IMR-90 (cell line): ENCODE measurements around the gene TANC2. TPM values are rescaled to one million over a fixed set of nuclear protein-coding genes. Genes with fewer than 3 reads are reported as not detected.

Experiments
- ATAC-seq: fragments of 200-7000 bp; cut with Tn5 transposase; 2 replicates; pipeline ENCODE4 v1.9.1; 2020; ENCODE audit warnings: low read depth, mild to moderate bottlenecking, moderate library complexity
- BruUV-seq: library from RNA; stranded (reverse); fragments of 400-500 nt; replicated peaks from 2 replicates; lab custom pipeline; 2021; lab: Mats Ljungman, UMichigan
- CTCF ChIA-PET: fragments of 300-600 bp; formaldehyde crosslinking; extraction: SDS; loops from one replicate; lab custom pipeline; 2021; ENCODE audit warnings: antibody characterized with exemption; lab: Yijun Ruan, JAX
- POLR2A ChIA-PET: fragments of 300-600 bp; sonication (Branson Sonifier 250); formaldehyde crosslinking; loops from one replicate; lab custom pipeline; 2022; ENCODE audit warnings: antibody characterized with exemption; ENCODE audit not compliant: unreplicated experiment; lab: Charles Lee
- DNase-seq: peaks from one replicate; pipeline ENCODE4 v3.0.0; 2013
- H2AFZ ChIP-seq: replicated peaks from 2 replicates; pipeline ENCODE3; 2013; ENCODE audit warnings: low read length, mild to moderate bottlenecking; ENCODE audit not compliant: poor library complexity
- H2AK5ac ChIP-seq: 2 replicates; pipeline ENCODE4 v1.6.1; 2013; ENCODE audit warnings: low read depth, low read length, inconsistent platforms
- H2AK9ac ChIP-seq: replicated peaks from 2 replicates; pipeline ENCODE3; 2013; ENCODE audit warnings: mild to moderate bottlenecking, low read depth, low read length, moderate library complexity; ENCODE audit not compliant: poor library complexity
- H2BK120ac ChIP-seq: 2 replicates; pipeline ENCODE4 v1.6.1; 2013; ENCODE audit warnings: low read depth, low read length, inconsistent platforms
- H2BK15ac ChIP-seq: 3 replicates; pipeline ENCODE4 v1.6.1; 2013; ENCODE audit warnings: low read depth, low read length, inconsistent platforms
- H2BK20ac ChIP-seq: 2 replicates; pipeline ENCODE4 v1.6.1; 2013; ENCODE audit warnings: low read depth, mild to moderate bottlenecking, inconsistent platforms, low read length, moderate library complexity
- H2BK5ac ChIP-seq: 2 replicates; pipeline ENCODE4 v1.6.1; 2013; ENCODE audit warnings: mild to moderate bottlenecking, low read depth, low read length, inconsistent platforms; ENCODE audit not compliant: poor library complexity, severe bottlenecking
- H3K14ac ChIP-seq: replicated peaks from 2 replicates; pipeline ENCODE4 v1.6.1; 2013; ENCODE audit warnings: low read depth, low read length, inconsistent platforms
- H3K18ac ChIP-seq: 2 replicates; pipeline ENCODE4 v1.6.1; 2013; ENCODE audit warnings: low read depth, low read length, control low read depth
- H3K23ac ChIP-seq: 2 replicates; pipeline ENCODE4 v1.6.1; 2013; ENCODE audit warnings: low read depth, low read length, inconsistent platforms
- H3K27ac ChIP-seq: 2 replicates; pipeline ENCODE4 v1.5.1; 2013; ENCODE audit warnings: mild to moderate bottlenecking, control low read depth, low read length; ENCODE audit not compliant: insufficient read depth
- H3K27me3 ChIP-seq: 2 replicates; pipeline ENCODE4 v1.6.1; 2013; ENCODE audit warnings: low read length; ENCODE audit not compliant: control insufficient read depth, insufficient read depth
- H3K36me3 ChIP-seq: 2 replicates; pipeline ENCODE4 v1.6.1; 2013; ENCODE audit warnings: low read length, mixed read lengths; ENCODE audit not compliant: control insufficient read depth, insufficient read depth
- H3K4ac ChIP-seq: 2 replicates; pipeline ENCODE4 v1.6.1; 2013; ENCODE audit warnings: low read depth, low read length, inconsistent platforms
- H3K4me1 ChIP-seq: 2 replicates; pipeline ENCODE4 v1.6.1; 2013; ENCODE audit warnings: low read length, mixed read lengths; ENCODE audit not compliant: control insufficient read depth, insufficient read depth
- H3K4me2 ChIP-seq: 2 replicates; pipeline ENCODE4 v1.6.1; 2013; ENCODE audit warnings: low read depth, mild to moderate bottlenecking, control low read depth, low read length, moderate library complexity
- H3K4me3 ChIP-seq: 2 replicates; pipeline ENCODE4 v1.5.1; 2013; ENCODE audit warnings: low read depth, mild to moderate bottlenecking, control low read depth, low read length, moderate library complexity; ENCODE audit not compliant: insufficient read depth
- H3K56ac ChIP-seq: 2 replicates; pipeline ENCODE4 v1.6.1; 2013; ENCODE audit warnings: low read length, inconsistent platforms; ENCODE audit not compliant: insufficient read depth; ENCODE audit errors: extremely low read depth
- H3K79me1 ChIP-seq, 2 experiments: 2 replicates each; pipeline ENCODE4 v1.6.1; 2013; ENCODE audit warnings: low read length in 2 of 2, inconsistent platforms in 1 of 2, low read depth in 1 of 2
- H3K9ac ChIP-seq: 2 replicates; pipeline ENCODE4 v1.6.1; 2013; ENCODE audit warnings: low read depth, low read length, control low read depth
- H3K9me1 ChIP-seq: 2 replicates; pipeline ENCODE4 v1.6.1; 2013; ENCODE audit warnings: low read length, inconsistent platforms; ENCODE audit not compliant: insufficient read depth
- H3K9me3 ChIP-seq: 2 replicates; pipeline ENCODE4 v1.6.1; 2013; ENCODE audit warnings: low read length; ENCODE audit not compliant: control insufficient read depth, insufficient read depth
- H4K20me1 ChIP-seq: 2 replicates; pipeline ENCODE4 v1.6.1; 2013; ENCODE audit warnings: low read length, inconsistent platforms; ENCODE audit not compliant: insufficient read depth
- H4K5ac ChIP-seq: 2 replicates; pipeline ENCODE4 v1.6.1; 2013; ENCODE audit warnings: mild to moderate bottlenecking, low read depth, low read length, control low read depth
- H4K8ac ChIP-seq, 2 experiments: 2 replicates each; pipeline ENCODE4 v1.6.1; 2013; ENCODE audit warnings: low read depth in 2 of 2, low read length in 2 of 2, control low read depth in 1 of 2, inconsistent platforms in 1 of 2
- H4K91ac ChIP-seq: 2 replicates; pipeline ENCODE4 v1.6.1; 2013; ENCODE audit warnings: low read depth, low read length, inconsistent platforms; ENCODE audit not compliant: insufficient read depth
- CEBPB ChIP-seq: IDR thresholded peaks from 2 replicates; pipeline ENCODE4 v1.6.1; 2012; ENCODE audit warnings: low read depth, low read length, improper control_type of control experiment
- CTCF ChIP-seq: conservative IDR thresholded peaks from 2 replicates; pipeline ENCODE4 v1.5.1; 2012; ENCODE audit warnings: mild to moderate bottlenecking, low read depth, low read length, improper control_type of control experiment
- NFE2L2 ChIP-seq: fragments of 150-350 bp; IDR thresholded peaks from 2 replicates; pipeline ENCODE4 v1.6.1; 2016; ENCODE audit warnings: low read depth, mild to moderate bottlenecking, low read length
- RFX5 ChIP-seq: IDR thresholded peaks from 2 replicates; pipeline ENCODE4 v1.8.0; 2012; ENCODE audit warnings: low read depth, mild to moderate bottlenecking, low read length, moderate library complexity
- WGBS, 2 experiments: methylation state at CpG; one replicate each; pipeline versions ENCODE4 v1.1.5 to v1.1.7; 2013; ENCODE audit warnings: missing lambda C conversion rate in 2 of 2; ENCODE audit not compliant: insufficient read length in 1 of 2; ENCODE audit errors: extremely low coverage in 2 of 2; 5-methylcytosine and 5-hydroxymethylcytosine counted together
- dilution Hi-C: fragments of 300-500 bp; cut with HindIII; formaldehyde crosslinking; loops from one replicate; pipeline ENCODE4 v1.14.3; 2018; ENCODE audit warnings: low sequenced_read_pairs; ENCODE audit not compliant: unreplicated experiment
- in situ Hi-C: fragments of 300-500 bp; cut with MboI; formaldehyde crosslinking; loops from 3 replicates; pipeline ENCODE4 v1.14.3; 2019; ENCODE audit warnings: low sequenced_read_pairs, inconsistent platforms, mixed read lengths
- intact Hi-C: fragments of 100-400 bp; cut with micrococcal nuclease; formaldehyde crosslinking; loops from 2 replicates; pipeline ENCODE4 v1.10.0; 2022
- polyA plus RNA-seq, 3 experiments: library from polyadenylated mRNA; depleted of rRNA; stranded (reverse); fragments of >200 nt; gene quantifications; 2 replicates each; pipeline ENCODE4 v1.2.3, GENCODE V29; 2012; ENCODE audit warnings: low replicate concordance in 1 of 3
- total RNA-seq: library from RNA; depleted of rRNA; stranded (reverse); fragments of >200 nt; gene quantifications from 2 replicates; pipeline ENCODE4 v1.2.3, GENCODE V29; 2012

Gene TANC2
- total and polyA plus RNA-seq, 2 of the 4 experiments (the other 2 are of a cell fraction), result 20.6 to 41.4 TPM

GRCh38 chr17:62966426-62967204 is 580 bp downstream of the TANC2 start:
- dilution Hi-C loops, result no loop called here
- ATAC-seq (peak; percentile 75), DNase-seq (peak; percentile 18)
- H4K91ac ChIP-seq, result peak overlapping the region; percentile 23; the same call in 1 of the 2 replicates
- H3K4me3 ChIP-seq, result peak overlapping the region; percentile 90
- H3K27me3 ChIP-seq, result no peaks in the 10 kb centered on the region
- no peaks in the 10 kb centered on the region for H3K36me3 ChIP-seq
- H2AK9ac ChIP-seq, result peak overlapping the region; percentile 21
- H3K18ac ChIP-seq, result peak overlapping the region; percentile 80
- ChIA-PET POLR2A (interaction anchor here (0.6 kb wide), 3 partner anchors 30 to 1246 kb away, joined by 3 to 4 read pairs (median 3); no protein-coding TSS in a partner anchor), CTCF (interaction anchor here (0.8 kb wide), 1 partner anchor 252 kb away, joined by 3 read pairs; no protein-coding TSS in a partner anchor)
- BruUV-seq, result no TSS peak
- peak overlapping the region; percentile 46 for H2AK5ac ChIP-seq
- peak overlapping the region; percentile 50 for H3K14ac ChIP-seq
- peak overlapping the region; percentile 97 for H3K23ac ChIP-seq
- peaks cover 16% of the 10 kb centered on the region for H3K4me1 ChIP-seq
- no peaks in the 10 kb centered on the region for H3K9me3 ChIP-seq
- H3K9me1 ChIP-seq, result peaks cover 5% of the 10 kb centered on the region; the same call in 1 of the 2 replicates
- peak overlapping the region; percentile 81 for H3K4ac ChIP-seq
- H3K56ac ChIP-seq, result peak overlapping the region; percentile 78
- H2BK15ac ChIP-seq, result 0 out of 3 replicates have a peak overlapping the region, but pooled peaks have one; percentile 1
- intact Hi-C loops, result loop anchor here (5.0 kb wide), 3 partner anchors 204 to 414 kb away; partner anchors contain the start of gene MRC2
- in situ Hi-C loops, result loop anchor here (5.0 kb wide), 1 partner anchor 259 kb away; no protein-coding TSS in a partner anchor
- H3K9ac ChIP-seq, result peak overlapping the region; percentile 95
- peak overlapping the region; percentile 99 for H2AFZ ChIP-seq
- peak overlapping the region; percentile 58; the same call in 1 of the 2 replicates for H4K5ac ChIP-seq
- peaks cover 24% of the 10 kb centered on the region for H4K20me1 ChIP-seq
- peak overlapping the region; percentile 30 for H2BK120ac ChIP-seq
- H2BK20ac ChIP-seq, result peak overlapping the region; percentile 50; the same call in 1 of the 2 replicates
- peak overlapping the region; percentile 9 to 51; a peak in 3 of 4 replicates for H4K8ac ChIP-seq
- TF ChIP-seq CTCF, result no peak
- no peak for TF ChIP-seq RFX5
- TF ChIP-seq NFE2L2, result no peak
- TF ChIP-seq CEBPB, result peak; percentile 91
- peak overlapping the region; percentile 91 for H3K4me2 ChIP-seq
- H3K79me1 ChIP-seq, result peaks cover 0 to 26% of the 10 kb centered on the region in 2 experiments; a peak in 3 of 4 replicates
- H3K27ac ChIP-seq, result peak overlapping the region; percentile 87
- peak overlapping the region; percentile 88 for H2BK5ac ChIP-seq
- 1% methylated on average over 47 of the region's 80 CpGs; no CpG with 5 or more reads in 1 of the 2 experiments for WGBS, 2 experiments
